Measurements from ENCODE around the gene GRM8.

Gene GRM8

DNA sequence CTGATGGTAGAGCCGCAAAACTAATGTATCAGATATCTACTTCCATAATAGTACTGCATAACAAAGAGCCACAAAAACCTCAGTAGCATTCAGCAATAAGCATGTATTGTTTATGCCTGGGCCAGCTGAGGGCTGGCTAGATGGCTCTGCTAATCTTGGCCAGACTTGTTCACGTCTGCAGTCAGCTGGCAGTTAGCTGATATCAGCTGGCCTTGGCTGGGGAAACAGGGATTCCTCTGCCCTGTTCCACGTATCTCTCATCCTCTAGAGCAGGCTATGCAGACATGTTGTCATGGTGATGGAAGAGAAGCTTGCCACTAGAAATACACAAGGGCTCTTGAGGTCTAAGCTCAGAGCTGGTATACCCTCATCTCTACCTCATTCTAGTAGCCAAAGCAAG, 62.9 kb downstream of the GRM8 start:
- no peak overlapping the region for H3K4me2 ChIP-seq (ENCODE audit: low read depth, low read length, poor library complexity, severe bottlenecking)
- H3K27me3 ChIP-seq (ENCODE audit: insufficient read depth, low read length, poor library complexity, severe bottlenecking): no peaks in the 10 kb centered on the region
- no peak overlapping the region for H3K4me3 ChIP-seq (ENCODE audit: low read length, poor library complexity, severe bottlenecking)
- no peaks in the 10 kb centered on the region for H3K9me2 ChIP-seq (replicated peaks; ENCODE audit: low read depth, low read length)
- H4K20me1 ChIP-seq (ENCODE audit: insufficient read depth, low read length, poor library complexity, severe bottlenecking): no peaks in the 10 kb centered on the region
- H3K4me1 ChIP-seq (ENCODE audit: insufficient read depth, low read length, poor library complexity, severe bottlenecking): no peaks in the 10 kb centered on the region
- TF ChIP-seq EZH2phosphoT487 (IDR thresholded peaks at IDR 0.05; ENCODE audit: borderline replicate concordance): no peak
- TF ChIP-seq, protein P1, sequence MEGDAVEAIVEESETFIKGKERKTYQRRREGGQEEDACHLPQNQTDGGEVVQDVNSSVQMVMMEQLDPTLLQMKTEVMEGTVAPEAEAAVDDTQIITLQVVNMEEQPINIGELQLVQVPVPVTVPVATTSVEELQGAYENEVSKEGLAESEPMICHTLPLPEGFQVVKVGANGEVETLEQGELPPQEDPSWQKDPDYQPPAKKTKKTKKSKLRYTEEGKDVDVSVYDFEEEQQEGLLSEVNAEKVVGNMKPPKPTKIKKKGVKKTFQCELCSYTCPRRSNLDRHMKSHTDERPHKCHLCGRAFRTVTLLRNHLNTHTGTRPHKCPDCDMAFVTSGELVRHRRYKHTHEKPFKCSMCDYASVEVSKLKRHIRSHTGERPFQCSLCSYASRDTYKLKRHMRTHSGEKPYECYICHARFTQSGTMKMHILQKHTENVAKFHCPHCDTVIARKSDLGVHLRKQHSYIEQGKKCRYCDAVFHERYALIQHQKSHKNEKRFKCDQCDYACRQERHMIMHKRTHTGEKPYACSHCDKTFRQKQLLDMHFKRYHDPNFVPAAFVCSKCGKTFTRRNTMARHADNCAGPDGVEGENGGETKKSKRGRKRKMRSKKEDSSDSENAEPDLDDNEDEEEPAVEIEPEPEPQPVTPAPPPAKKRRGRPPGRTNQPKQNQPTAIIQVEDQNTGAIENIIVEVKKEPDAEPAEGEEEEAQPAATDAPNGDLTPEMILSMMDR (conservative IDR thresholded peaks at IDR 0.05; ENCODE audit: low read length): no peak
- H3K9ac ChIP-seq (ENCODE audit: low read depth, low read length, poor library complexity, severe bottlenecking): no peak overlapping the region
- no peaks in the 10 kb centered on the region for H3F3A ChIP-seq (ENCODE audit: low read depth)
- no peak overlapping the region for H2AFZ ChIP-seq (ENCODE audit: low read length)
- no peaks in the 10 kb centered on the region for H3K9me3 ChIP-seq (ENCODE audit: insufficient read depth, low read depth, low read length)
- no peaks in the 10 kb centered on the region for H3K79me2 ChIP-seq (ENCODE audit: insufficient read depth, low read length)
- no peaks in the 10 kb centered on the region for H3K36me3 ChIP-seq (ENCODE audit: insufficient read depth, low read length)

DNA sequence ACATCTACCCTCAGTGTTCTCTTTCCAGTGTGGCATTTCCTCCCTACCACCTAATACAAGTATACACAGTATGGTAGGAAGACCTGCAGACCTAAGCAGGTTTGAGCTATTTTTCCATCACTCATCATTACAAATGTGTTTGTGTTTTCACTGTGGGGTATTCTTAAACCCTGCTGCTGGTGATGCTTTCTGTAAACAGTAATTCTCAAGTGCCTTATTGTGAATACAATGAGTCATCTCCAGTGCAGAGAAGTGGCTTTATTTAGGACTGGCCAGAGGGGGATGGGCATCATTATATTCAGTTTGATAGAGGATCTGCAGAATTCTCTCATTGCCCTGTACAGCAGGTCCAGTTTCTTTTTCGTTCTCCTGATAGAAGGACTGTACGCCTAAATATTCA, 63.7 kb downstream of the GRM8 start:
- no peak overlapping the region for H3K4me3 ChIP-seq (ENCODE audit: low read length, poor library complexity, severe bottlenecking)
- H3F3A ChIP-seq (ENCODE audit: low read depth): no peaks in the 10 kb centered on the region
- H3K79me2 ChIP-seq (ENCODE audit: insufficient read depth, low read length): no peaks in the 10 kb centered on the region
- TF ChIP-seq, protein P1 (conservative IDR thresholded peaks at IDR 0.05; ENCODE audit: low read length): no peak
- no peak for TF ChIP-seq EZH2phosphoT487 (IDR thresholded peaks at IDR 0.05; ENCODE audit: borderline replicate concordance)
- H3K9me3 ChIP-seq (ENCODE audit: insufficient read depth, low read depth, low read length): no peaks in the 10 kb centered on the region
- no peaks in the 10 kb centered on the region for H3K9me2 ChIP-seq (replicated peaks; ENCODE audit: low read depth, low read length)
- H4K20me1 ChIP-seq (ENCODE audit: insufficient read depth, low read length, poor library complexity, severe bottlenecking): no peaks in the 10 kb centered on the region
- H3K4me2 ChIP-seq (ENCODE audit: low read depth, low read length, poor library complexity, severe bottlenecking): no peak overlapping the region
- H3K9ac ChIP-seq (ENCODE audit: low read depth, low read length, poor library complexity, severe bottlenecking): no peak overlapping the region
- no peaks in the 10 kb centered on the region for H3K27me3 ChIP-seq (ENCODE audit: insufficient read depth, low read length, poor library complexity, severe bottlenecking)
- no peaks in the 10 kb centered on the region for H3K36me3 ChIP-seq (ENCODE audit: insufficient read depth, low read length)
- no peak overlapping the region for H2AFZ ChIP-seq (ENCODE audit: low read length)
- H3K4me1 ChIP-seq (ENCODE audit: insufficient read depth, low read length, poor library complexity, severe bottlenecking): no peaks in the 10 kb centered on the region

DNA sequence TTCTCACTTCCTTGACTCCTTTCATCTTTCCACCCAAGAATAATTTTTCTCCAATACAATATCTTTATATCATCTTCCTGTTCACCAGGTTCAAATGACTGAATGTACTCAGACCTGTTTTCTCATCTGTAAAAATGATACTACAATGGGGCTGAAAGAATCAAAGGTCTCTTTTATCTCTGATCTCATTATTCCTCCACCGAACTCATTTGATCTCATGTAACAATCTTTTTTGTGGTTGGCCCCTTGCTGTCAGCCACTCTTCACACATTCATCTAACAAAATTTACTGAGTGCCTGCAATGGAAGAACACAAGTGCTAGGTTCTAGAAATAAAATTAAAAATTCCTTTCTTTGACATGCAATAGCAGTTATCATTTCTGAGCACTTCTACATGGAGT, 65.0 kb downstream of the GRM8 start:
- TF ChIP-seq EZH2phosphoT487 (IDR thresholded peaks at IDR 0.05; ENCODE audit: borderline replicate concordance): no peak
- TF ChIP-seq, protein P1 (conservative IDR thresholded peaks at IDR 0.05; ENCODE audit: low read length): no peak
- Histone ChIP-seq H3K9me3 (ENCODE audit: insufficient read depth, low read depth, low read length) (no peaks in the 10 kb centered on the region), H2AFZ (ENCODE audit: low read length) (no peak overlapping the region), H4K20me1 (ENCODE audit: insufficient read depth, low read length, poor library complexity, severe bottlenecking) (no peaks in the 10 kb centered on the region), H3K27me3 (ENCODE audit: insufficient read depth, low read length, poor library complexity, severe bottlenecking) (no peaks in the 10 kb centered on the region), H3K9ac (ENCODE audit: low read depth, low read length, poor library complexity, severe bottlenecking) (no peak overlapping the region), H3K79me2 (ENCODE audit: insufficient read depth, low read length) (no peaks in the 10 kb centered on the region), H3K9me2 (replicated peaks; ENCODE audit: low read depth, low read length) (no peaks in the 10 kb centered on the region), H3K4me2 (ENCODE audit: low read depth, low read length, poor library complexity, severe bottlenecking) (no peak overlapping the region), H3K4me1 (ENCODE audit: insufficient read depth, low read length, poor library complexity, severe bottlenecking) (no peaks in the 10 kb centered on the region), H3K36me3 (ENCODE audit: insufficient read depth, low read length) (no peaks in the 10 kb centered on the region), H3K4me3 (ENCODE audit: low read length, poor library complexity, severe bottlenecking) (no peak overlapping the region), H3F3A (ENCODE audit: low read depth) (no peaks in the 10 kb centered on the region)
